ENCODE data around the gene MBLAC1. TPM values are rescaled to one million over a fixed set of nuclear protein-coding genes. Genes with fewer than 3 reads are reported as not detected.

The MBLAC1 gene
- total and polyA plus RNA-seq, 9 of the 15 experiments (the other 6 are each of a cell fraction or from before 2014, with no cell fraction given): 0.03 to 3.1 (median 0.52) TPM

DNA sequence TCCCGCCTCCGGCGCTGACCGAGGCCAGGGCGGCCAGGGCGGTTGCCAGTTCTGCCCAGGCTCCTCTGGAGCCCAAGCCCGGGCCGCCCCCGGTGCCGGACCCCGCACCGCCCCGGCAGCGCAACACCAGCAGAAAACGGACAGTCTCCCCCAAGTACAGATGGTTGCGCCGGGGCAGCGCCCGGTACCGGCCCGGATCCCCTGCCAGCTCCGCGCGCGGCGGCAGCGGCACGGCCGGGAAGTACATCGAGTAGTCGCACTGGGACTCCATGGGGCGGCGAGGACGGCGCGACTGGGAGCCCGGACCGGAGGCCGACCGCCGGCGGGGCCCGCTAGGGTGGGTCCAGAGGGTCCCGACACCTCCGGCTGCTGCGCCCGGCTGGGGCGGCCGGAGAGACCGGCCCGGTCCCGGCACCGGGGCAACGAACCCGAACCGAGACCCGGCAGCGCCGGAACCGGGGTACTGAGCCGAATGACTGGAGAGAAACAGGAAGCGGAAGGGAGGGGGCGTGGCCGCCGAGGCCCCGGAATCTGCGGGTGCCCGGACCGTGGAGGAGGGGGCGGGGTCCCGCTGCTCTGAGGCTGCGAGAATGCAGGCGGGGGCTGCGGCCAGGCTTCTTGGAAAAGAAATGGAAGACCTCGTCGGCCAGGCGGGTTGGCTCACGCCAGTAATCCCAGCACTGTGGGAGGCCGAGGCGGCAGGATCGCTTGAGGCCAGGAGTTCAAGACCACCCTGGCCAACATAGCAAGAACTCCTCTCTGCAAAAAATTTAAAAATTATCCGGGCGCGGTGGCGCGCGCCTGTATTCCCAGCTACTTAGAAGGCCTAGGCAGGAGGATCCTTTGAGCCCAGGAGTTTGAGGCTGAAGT lies 31.7 kb downstream of the MBLAC1 start, which contains the start of gene TRAPPC14 (continued):
- TF ChIP-seq MYBL2 (IDR thresholded peaks at IDR 0.05; ENCODE audit: low read depth): no peak
- no peak for TF ChIP-seq MYBL2 (CRISPR knock-in tag; IDR thresholded peaks at IDR 0.05; ENCODE audit: borderline replicate concordance)
- peak; percentile 21 for TF ChIP-seq PCBP1 (IDR thresholded peaks at IDR 0.05; ENCODE audit: low read depth, low read length, poor library complexity, severe bottlenecking)
- TF ChIP-seq HDAC8 (tag; IDR thresholded peaks at IDR 0.05): no peak
- peak; percentile 41; the same call in 1 of the 2 replicates for TF ChIP-seq MBD2 (IDR thresholded peaks at IDR 0.05; ENCODE audit: borderline replicate concordance, low read depth)
- TF ChIP-seq FOSL1 (tag; conservative IDR thresholded peaks at IDR 0.05): peak; percentile 51
- TF ChIP-seq, protein P1, sequence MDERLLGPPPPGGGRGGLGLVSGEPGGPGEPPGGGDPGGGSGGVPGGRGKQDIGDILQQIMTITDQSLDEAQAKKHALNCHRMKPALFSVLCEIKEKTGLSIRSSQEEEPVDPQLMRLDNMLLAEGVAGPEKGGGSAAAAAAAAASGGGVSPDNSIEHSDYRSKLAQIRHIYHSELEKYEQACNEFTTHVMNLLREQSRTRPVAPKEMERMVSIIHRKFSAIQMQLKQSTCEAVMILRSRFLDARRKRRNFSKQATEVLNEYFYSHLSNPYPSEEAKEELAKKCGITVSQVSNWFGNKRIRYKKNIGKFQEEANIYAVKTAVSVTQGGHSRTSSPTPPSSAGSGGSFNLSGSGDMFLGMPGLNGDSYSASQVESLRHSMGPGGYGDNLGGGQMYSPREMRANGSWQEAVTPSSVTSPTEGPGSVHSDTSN (CRISPR knock-in tag; IDR thresholded peaks at IDR 0.05; ENCODE audit: low read depth): no peak
- TF ChIP-seq, protein P1 (tag; conservative IDR thresholded peaks at IDR 0.05; ENCODE audit: low read depth): no peak
- TF ChIP-seq, protein P2, sequence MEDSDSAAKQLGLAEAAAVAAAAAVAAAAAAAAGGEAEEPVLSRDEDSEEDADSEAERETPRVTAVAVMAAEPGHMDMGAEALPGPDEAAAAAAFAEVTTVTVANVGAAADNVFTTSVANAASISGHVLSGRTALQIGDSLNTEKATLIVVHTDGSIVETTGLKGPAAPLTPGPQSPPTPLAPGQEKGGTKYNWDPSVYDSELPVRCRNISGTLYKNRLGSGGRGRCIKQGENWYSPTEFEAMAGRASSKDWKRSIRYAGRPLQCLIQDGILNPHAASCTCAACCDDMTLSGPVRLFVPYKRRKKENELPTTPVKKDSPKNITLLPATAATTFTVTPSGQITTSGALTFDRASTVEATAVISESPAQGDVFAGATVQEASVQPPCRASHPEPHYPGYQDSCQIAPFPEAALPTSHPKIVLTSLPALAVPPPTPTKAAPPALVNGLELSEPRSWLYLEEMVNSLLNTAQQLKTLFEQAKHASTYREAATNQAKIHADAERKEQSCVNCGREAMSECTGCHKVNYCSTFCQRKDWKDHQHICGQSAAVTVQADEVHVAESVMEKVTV (CRISPR knock-in tag; IDR thresholded peaks at IDR 0.05): no peak
- TF ChIP-seq, protein P3, sequence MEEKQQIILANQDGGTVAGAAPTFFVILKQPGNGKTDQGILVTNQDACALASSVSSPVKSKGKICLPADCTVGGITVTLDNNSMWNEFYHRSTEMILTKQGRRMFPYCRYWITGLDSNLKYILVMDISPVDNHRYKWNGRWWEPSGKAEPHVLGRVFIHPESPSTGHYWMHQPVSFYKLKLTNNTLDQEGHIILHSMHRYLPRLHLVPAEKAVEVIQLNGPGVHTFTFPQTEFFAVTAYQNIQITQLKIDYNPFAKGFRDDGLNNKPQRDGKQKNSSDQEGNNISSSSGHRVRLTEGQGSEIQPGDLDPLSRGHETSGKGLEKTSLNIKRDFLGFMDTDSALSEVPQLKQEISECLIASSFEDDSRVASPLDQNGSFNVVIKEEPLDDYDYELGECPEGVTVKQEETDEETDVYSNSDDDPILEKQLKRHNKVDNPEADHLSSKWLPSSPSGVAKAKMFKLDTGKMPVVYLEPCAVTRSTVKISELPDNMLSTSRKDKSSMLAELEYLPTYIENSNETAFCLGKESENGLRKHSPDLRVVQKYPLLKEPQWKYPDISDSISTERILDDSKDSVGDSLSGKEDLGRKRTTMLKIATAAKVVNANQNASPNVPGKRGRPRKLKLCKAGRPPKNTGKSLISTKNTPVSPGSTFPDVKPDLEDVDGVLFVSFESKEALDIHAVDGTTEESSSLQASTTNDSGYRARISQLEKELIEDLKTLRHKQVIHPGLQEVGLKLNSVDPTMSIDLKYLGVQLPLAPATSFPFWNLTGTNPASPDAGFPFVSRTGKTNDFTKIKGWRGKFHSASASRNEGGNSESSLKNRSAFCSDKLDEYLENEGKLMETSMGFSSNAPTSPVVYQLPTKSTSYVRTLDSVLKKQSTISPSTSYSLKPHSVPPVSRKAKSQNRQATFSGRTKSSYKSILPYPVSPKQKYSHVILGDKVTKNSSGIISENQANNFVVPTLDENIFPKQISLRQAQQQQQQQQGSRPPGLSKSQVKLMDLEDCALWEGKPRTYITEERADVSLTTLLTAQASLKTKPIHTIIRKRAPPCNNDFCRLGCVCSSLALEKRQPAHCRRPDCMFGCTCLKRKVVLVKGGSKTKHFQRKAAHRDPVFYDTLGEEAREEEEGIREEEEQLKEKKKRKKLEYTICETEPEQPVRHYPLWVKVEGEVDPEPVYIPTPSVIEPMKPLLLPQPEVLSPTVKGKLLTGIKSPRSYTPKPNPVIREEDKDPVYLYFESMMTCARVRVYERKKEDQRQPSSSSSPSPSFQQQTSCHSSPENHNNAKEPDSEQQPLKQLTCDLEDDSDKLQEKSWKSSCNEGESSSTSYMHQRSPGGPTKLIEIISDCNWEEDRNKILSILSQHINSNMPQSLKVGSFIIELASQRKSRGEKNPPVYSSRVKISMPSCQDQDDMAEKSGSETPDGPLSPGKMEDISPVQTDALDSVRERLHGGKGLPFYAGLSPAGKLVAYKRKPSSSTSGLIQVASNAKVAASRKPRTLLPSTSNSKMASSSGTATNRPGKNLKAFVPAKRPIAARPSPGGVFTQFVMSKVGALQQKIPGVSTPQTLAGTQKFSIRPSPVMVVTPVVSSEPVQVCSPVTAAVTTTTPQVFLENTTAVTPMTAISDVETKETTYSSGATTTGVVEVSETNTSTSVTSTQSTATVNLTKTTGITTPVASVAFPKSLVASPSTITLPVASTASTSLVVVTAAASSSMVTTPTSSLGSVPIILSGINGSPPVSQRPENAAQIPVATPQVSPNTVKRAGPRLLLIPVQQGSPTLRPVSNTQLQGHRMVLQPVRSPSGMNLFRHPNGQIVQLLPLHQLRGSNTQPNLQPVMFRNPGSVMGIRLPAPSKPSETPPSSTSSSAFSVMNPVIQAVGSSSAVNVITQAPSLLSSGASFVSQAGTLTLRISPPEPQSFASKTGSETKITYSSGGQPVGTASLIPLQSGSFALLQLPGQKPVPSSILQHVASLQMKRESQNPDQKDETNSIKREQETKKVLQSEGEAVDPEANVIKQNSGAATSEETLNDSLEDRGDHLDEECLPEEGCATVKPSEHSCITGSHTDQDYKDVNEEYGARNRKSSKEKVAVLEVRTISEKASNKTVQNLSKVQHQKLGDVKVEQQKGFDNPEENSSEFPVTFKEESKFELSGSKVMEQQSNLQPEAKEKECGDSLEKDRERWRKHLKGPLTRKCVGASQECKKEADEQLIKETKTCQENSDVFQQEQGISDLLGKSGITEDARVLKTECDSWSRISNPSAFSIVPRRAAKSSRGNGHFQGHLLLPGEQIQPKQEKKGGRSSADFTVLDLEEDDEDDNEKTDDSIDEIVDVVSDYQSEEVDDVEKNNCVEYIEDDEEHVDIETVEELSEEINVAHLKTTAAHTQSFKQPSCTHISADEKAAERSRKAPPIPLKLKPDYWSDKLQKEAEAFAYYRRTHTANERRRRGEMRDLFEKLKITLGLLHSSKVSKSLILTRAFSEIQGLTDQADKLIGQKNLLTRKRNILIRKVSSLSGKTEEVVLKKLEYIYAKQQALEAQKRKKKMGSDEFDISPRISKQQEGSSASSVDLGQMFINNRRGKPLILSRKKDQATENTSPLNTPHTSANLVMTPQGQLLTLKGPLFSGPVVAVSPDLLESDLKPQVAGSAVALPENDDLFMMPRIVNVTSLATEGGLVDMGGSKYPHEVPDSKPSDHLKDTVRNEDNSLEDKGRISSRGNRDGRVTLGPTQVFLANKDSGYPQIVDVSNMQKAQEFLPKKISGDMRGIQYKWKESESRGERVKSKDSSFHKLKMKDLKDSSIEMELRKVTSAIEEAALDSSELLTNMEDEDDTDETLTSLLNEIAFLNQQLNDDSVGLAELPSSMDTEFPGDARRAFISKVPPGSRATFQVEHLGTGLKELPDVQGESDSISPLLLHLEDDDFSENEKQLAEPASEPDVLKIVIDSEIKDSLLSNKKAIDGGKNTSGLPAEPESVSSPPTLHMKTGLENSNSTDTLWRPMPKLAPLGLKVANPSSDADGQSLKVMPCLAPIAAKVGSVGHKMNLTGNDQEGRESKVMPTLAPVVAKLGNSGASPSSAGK (IDR thresholded peaks at IDR 0.05): no peak; the same call in 1 of the 2 replicates
- peak; percentile 76; the same call in 1 of the 2 replicates for TF ChIP-seq SMARCA4 (IDR thresholded peaks at IDR 0.05)
